HK-2 (cell line): ENCODE results near the gene C3orf22.

Experiments used
- DNase-seq: peaks from one replicate; pipeline ENCODE4 v3.0.0-alpha.2; 2018; ENCODE audit not compliant: unreplicated experiment

The C3orf22 gene

GRCh38 chr3:126512916-126513650, 45.6 kb downstream of the C3orf22 start:
- no peak for DNase-seq

- DNase-seq, result no peak
Observed at GRCh38 chr3:126512026-126512425, 46.7 kb downstream of the C3orf22 start.

- no peak for DNase-seq
Observed at GRCh38 chr3:126511291-126511690, 47.4 kb downstream of the C3orf22 start.

- no peak for DNase-seq
Observed at GRCh38 chr3:126510308-126510910, 48.3 kb downstream of the C3orf22 start.

- no peak for DNase-seq
Observed at GRCh38 chr3:126509597-126510307, 49.0 kb downstream of the C3orf22 start.

- no peak for DNase-seq
Observed at GRCh38 chr3:126508564-126508964, 50.2 kb downstream of the C3orf22 start.

GRCh38 chr3:126507886-126508285, 50.8 kb downstream of the C3orf22 start:
- no peak for DNase-seq

- no peak for DNase-seq
Observed at GRCh38 chr3:126503701-126504100, 55.0 kb downstream of the C3orf22 start.

GRCh38 chr3:126502656-126503055, 56.1 kb downstream of the C3orf22 start:
- no peak for DNase-seq

GRCh38 chr3:126501736-126502135, 57.0 kb downstream of the C3orf22 start:
- DNase-seq, result no peak

GRCh38 chr3:126501054-126501453, 57.7 kb downstream of the C3orf22 start:
- no peak for DNase-seq

GRCh38 chr3:126500016-126500415, 58.7 kb downstream of the C3orf22 start:
- no peak for DNase-seq
